Kidney epithelial cell (primary cell): ENCODE results near the gene CRB3. TPM values are rescaled to one million over a fixed set of nuclear protein-coding genes. Genes with fewer than 3 reads are reported as not detected.

Experiments used
- DNase-seq: peaks from one replicate; pipeline ENCODE4 v3.0.0-alpha.2; 2010; ENCODE audit warnings: low read depth
- H3K27me3 ChIP-seq: 2 replicates; pipeline ENCODE4 v1.6.0; 2011; ENCODE audit warnings: low read length; ENCODE audit not compliant: control insufficient read depth, insufficient read depth
- H3K36me3 ChIP-seq: 2 replicates; pipeline ENCODE4 v1.5.1; 2011; ENCODE audit warnings: low read length; ENCODE audit not compliant: control insufficient read depth, insufficient read depth
- H3K4me3 ChIP-seq: 2 replicates; pipeline ENCODE4 v1.5.1; 2011; ENCODE audit warnings: low read depth, mild to moderate bottlenecking, control low read depth, low read length
- total RNA-seq: library from RNA; depleted of rRNA; stranded (reverse); fragments of >200 nt; gene quantifications from 2 replicates; pipeline ENCODE4 v1.2.3, GENCODE V29; 2015
- TF ChIP-seq, protein P1 (sequence below): IDR thresholded peaks from 2 replicates; pipeline ENCODE4 v1.5.1; 2011; ENCODE audit warnings: mild to moderate bottlenecking, moderate library complexity, low read length, control low read depth, inconsistent platforms; ENCODE audit not compliant: insufficient read depth, poor library complexity, severe bottlenecking

Gene CRB3
- total RNA-seq, 1 donor from 2014 or later: 87.8 TPM

DNA sequence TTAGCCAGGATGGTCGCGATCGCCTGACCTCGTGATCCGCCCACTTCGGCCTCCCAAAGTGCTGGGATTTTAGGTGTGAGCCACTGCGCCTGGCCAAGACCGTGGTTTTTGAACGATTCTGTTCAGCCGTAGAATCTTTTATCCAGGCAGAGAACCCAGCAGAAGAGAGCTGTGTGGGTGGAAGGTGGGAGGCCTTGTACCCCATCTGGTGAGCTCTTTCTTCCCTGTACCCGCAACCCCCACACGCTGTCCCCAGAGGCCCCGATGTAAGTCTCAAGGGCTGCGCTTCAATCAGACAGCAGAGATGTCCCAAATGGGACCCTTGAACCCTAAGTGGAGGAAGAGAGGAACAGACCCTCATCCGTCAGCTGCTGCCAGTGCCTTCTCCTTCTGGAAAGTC is 8.1 kb upstream of the CRB3 start:
- TF ChIP-seq, protein P1, sequence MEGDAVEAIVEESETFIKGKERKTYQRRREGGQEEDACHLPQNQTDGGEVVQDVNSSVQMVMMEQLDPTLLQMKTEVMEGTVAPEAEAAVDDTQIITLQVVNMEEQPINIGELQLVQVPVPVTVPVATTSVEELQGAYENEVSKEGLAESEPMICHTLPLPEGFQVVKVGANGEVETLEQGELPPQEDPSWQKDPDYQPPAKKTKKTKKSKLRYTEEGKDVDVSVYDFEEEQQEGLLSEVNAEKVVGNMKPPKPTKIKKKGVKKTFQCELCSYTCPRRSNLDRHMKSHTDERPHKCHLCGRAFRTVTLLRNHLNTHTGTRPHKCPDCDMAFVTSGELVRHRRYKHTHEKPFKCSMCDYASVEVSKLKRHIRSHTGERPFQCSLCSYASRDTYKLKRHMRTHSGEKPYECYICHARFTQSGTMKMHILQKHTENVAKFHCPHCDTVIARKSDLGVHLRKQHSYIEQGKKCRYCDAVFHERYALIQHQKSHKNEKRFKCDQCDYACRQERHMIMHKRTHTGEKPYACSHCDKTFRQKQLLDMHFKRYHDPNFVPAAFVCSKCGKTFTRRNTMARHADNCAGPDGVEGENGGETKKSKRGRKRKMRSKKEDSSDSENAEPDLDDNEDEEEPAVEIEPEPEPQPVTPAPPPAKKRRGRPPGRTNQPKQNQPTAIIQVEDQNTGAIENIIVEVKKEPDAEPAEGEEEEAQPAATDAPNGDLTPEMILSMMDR: no peak
- H3K27me3 ChIP-seq: no peaks in the 10 kb centered on the region
- H3K4me3 ChIP-seq: no peak overlapping the region
- peaks cover 2% of the 10 kb centered on the region for H3K36me3 ChIP-seq
- no peak for DNase-seq

DNA sequence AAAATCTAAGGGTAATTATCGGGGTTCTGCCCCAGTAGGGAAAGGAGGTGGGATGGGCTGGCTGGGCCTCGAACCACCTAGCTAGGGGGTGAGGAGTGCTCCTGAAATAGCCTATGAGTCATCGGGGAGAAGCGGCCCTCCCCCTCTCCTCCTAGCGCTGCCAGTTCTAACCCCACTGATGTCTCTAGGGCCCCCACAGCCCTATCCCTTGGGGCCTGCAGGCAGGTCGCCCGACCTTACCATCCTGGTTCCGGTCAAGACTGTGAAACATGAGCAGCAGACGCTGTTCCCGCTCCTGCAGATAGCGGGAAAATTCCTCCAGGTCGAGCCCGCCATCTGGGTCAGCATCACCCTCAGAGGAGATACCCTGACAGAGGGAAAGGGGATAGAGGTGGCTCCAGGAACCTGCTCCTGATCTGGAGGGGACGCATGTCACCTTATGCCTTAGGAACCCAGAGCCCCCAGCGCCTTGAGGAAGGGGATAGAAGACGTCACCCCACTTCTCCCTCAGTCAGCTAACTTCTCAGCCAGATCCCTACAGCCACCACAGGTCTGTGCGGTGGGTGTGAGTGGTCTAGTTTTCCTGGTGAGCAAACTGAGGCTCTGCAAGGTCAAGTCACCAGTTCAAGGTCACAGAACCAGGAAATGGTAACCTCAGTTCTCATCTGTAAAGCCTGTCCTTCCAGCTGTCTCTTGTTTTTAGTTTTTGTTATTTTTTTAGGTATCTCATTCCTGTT is 5.9 kb upstream of the CRB3 start:
- Histone ChIP-seq H3K27me3 (no peaks in the 10 kb centered on the region), H3K4me3 (no peak overlapping the region)
- TF ChIP-seq, protein P1: no peak

DNA sequence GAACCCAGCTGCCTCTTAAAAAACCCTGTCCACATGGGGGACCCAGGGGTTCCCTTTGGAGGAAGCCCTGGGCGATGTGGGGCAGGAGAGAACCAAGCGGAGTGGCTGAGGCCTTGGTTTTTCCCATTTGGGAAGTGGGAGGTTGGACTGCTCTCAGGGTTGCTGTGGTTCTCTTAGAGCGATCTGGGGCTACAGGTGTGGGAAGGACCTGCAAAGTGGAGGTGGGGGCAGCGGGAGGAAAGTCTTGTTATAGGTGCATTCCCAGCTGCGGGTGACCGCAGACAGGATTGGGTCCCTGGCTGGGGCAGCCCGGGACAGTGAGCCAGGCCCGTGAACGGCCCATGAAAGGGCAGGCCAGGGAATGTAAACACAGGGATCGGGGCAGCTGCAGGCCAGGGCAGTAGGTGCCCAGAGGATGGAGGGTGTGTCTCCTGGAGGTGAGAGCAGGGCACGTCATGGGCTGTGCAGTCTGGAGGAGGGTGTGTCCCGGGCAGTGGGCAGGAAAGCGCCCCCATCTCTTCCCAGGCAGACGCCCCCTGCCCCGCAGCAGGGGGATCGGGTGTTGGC is 5.3 kb upstream of the CRB3 start:
- H3K36me3 ChIP-seq: peaks cover 2% of the 10 kb centered on the region
- no peak for DNase-seq
- no peaks in the 10 kb centered on the region for H3K27me3 ChIP-seq
- peak overlapping the region; percentile 69 for H3K4me3 ChIP-seq
- TF ChIP-seq, protein P1: no peak

More for the DNA sequence above, 5.9 kb upstream of the CRB3 start:
- H3K36me3 ChIP-seq: peaks cover 2% of the 10 kb centered on the region
- DNase-seq: no peak

DNA sequence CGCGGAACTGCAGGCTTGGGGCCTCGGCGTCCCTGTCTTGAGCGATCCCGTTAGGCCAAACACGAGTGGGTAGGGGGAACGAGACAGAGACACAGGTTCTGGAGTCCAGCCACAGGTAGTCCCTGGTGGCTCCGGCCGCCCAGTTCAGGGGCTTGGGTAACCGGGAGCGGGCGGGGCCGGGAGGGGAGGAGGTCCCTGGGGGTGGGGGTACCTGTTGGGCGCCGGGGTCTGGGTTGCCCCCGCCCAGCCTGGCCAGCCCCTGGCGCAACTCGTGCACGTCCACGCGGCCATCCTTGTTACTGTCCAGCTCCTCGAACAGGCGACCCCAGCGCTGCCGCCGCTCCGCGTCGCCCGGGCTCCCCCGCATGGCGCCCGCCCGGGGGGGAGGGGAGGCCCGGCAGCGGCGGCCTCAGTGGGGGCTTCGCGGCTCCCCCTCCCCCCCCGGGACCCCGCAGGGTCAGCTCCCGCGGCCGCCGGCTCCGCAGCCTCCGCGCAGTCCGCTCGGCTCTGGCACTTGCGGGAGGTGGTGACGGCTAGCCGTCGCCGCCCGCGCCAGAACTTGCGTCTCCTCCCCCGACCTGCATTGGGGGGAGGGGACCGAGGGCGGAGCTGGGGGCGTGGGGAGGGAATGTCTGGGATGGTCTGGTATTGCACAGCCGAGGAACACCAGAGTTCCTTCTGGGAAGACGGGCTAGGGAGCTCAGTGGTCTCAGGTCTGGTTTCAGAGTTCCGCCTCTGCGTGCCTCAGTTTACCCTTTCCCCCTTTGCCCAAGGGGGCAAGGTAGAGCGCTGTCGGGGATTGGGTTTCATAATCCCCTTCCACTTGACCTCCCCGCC is 4.6 kb upstream of the CRB3 start, which contains the start of gene SLC25A23:
TSS of gene SLC25A23 (minus strand) at position 531 of the 837 bp plus-strand sequence. CDS start at position 367, 164 bp downstream.
- no peak for DNase-seq
- no peaks in the 10 kb centered on the region for H3K27me3 ChIP-seq
- no peaks in the 10 kb centered on the region for H3K36me3 ChIP-seq
- peak within 1 kb of the TSS; percentile 69 for H3K4me3 ChIP-seq
- TF ChIP-seq, protein P1: no peak

DNA sequence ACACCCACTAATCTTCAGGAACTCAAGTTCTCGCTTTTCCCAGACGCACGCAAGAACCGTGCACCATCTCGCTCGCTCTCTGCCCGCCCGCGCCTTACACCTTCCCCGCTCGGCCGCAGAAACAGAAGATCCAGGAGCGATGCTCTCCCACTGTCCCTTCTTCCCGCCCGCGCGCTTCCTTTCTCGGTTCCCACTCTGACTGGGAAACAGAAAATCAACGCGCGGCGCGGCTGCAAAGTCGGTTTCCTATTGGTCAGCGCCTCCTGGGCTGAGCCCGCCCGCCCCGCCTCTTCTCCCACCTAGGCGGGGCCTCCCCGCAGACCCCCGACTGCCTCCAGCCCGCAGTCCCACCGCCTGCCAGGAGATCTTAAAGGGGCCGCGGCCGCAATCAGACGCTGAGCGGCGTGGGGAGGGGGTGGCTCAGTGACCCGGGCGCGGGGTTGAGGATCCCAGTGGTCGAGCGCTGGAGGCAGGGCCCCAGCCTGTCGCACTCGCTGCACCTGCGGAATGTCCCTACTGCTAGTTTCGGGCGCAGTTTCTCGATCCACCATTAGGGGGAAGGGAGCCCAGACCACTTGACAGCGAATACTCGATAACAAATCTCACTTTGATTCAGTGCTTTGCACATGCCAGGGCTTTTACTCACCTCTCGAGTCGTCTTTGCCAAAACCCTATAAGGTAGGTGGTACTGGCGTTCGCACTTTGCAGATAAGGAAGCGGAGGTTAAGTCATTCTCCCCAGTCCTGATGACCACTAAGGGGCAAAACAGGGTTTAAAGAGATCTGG is 3.8 kb upstream of the CRB3 start:
- DNase-seq: peak; percentile 77
- H3K4me3 ChIP-seq: peak overlapping the region; percentile 69
- H3K27me3 ChIP-seq: no peaks in the 10 kb centered on the region
- no peaks in the 10 kb centered on the region for H3K36me3 ChIP-seq
- TF ChIP-seq, protein P1: peak; percentile 49
